ENCODE measurements around the gene SEMA3B.
"Not testable (repeated sequence)": the region's sequence is repeated elsewhere in the genome, so short reads cannot be mapped to it uniquely, and the experiment has no call there.

SEMA3B gene

GRCh38 chr3:50238549-50239026 lies 30.4 kb upstream of the SEMA3B start:
- FAIRE-seq, result no peak

GRCh38 chr3:50239649-50240048 lies 29.3 kb upstream of the SEMA3B start:
- no peak for FAIRE-seq

DNA sequence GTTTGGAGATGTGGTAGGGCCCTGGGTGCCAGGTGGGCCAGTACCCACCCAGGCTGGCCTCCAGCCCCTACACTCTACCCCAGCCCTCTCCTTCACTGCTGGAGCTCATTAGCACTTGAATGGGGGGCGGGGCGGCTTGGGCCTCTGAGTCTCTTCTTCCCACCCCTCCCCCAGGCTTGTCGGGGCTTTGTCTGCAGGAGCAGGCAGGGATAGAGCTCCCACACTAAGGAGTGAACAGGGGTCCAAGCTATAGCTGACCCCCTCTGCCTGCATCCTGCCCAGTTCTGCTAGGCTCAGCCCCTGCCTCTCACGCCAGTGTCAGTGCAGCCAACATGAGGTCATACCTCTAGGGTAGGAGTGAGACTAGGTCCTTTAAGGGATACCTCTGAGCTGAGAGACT lies 27.8 kb upstream of the SEMA3B start:
- no peak for FAIRE-seq

GRCh38 chr3:50241713-50242380 lies 27.1 kb upstream of the SEMA3B start:
- FAIRE-seq, result no peak

DNA sequence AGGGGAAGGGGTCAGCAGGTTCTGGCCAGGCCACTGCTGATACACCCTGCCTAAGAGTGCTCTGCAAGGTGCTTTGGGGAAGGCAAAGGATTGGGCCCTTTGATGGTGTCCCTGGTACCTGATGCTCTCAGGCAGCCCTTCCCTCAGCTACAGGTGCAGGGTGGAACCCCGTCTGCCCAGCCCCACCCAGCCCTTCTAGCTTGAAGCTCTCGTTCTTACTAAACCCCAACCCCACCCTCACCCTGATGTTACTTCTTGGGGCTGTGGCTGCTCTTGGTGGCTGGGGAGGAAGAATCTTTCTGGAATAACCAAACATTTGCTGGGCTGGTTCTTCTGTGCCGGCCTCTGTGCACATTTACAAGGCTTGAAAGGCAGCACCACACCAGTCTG lies 26.6 kb upstream of the SEMA3B start:
- no peak for FAIRE-seq

DNA sequence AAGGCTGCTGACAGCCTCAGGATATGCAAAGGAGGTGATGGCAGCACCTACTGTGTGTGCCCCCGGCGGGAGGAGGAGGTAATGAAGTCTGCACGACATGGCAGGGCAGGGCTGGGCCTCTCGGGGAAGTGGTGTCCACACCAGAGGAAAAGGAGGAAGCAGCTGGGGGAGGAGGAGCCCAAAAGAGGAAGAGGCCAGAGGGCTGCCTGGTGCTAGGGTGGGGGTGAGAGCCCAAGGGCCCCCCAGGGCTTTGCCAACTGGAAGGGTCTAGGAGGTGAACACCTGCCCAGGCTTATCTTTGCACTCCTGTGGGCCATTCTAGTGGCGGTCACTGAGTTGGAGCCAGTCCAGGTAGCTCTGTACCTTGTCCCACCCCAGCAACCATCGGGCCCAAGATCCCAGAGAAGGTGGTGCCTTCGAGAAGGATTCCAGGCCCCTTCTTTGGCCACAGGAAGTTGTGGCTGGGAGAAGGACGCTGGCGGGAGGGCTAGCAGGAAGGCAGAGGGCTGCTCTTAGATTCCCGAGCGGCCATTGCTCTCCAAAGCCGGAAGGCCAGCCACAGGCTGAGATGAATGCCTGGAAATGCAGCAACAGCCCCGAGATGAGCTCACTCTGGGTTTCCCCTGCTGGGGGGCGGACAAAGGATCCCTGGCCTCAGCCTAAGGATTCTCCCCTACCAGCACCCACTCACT lies 25.9 kb upstream of the SEMA3B start:
- FAIRE-seq, result no peak

GRCh38 chr3:50243543-50243895 lies 25.4 kb upstream of the SEMA3B start:
- FAIRE-seq, result no peak

- FAIRE-seq, result not testable (repeated sequence)
Measured at GRCh38 chr3:50244813-50245212, 24.1 kb upstream of the SEMA3B start.

- no peak for FAIRE-seq
Measured at GRCh38 chr3:50245251-50245745, 23.6 kb upstream of the SEMA3B start.

- FAIRE-seq, result no peak
Measured at GRCh38 chr3:50245831-50246516, 23.0 kb upstream of the SEMA3B start.

- no peak for FAIRE-seq
Measured at GRCh38 chr3:50246517-50246954, 22.4 kb upstream of the SEMA3B start.

DNA sequence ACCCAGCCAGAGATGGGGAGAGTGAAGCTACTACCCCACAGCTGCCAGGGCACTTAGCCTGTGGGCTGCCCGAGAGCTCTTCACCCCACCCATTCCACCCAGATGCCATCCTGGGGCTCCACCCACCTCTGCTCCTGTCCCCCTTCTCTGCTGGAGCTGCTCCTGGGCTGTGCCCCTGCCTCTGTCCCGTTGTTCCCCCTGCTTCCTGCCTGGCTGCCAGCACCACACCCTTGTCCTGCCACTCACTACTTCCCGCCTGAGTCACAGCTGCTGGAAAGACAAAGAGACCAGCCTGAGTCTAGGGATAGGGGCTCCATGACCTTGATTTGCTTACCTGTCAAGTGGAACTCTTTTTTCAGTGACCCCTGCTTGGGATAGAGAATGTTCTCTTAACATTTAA lies 20.6 kb upstream of the SEMA3B start:
- no peak for FAIRE-seq

DNA sequence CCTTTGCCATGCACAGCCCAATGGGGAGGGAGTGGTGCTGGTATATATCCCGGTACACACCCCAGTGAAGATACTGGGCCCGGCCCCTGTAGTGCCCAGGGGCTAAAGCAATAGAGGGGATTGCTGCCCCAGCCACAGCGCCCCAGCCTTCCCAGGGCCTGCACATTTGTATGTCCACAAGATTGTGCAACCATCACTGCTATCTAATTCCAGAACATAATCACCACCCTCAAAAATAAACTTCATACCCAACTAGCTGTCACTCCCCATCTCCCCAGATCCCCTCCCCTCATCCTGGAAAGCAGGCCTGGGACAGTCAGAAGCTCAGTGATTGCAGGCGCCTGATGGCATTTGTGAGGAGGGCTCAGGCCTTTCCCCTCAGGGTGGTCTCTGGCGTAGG lies 19.5 kb upstream of the SEMA3B start:
- no peak for FAIRE-seq

- FAIRE-seq, result no peak
Measured at GRCh38 chr3:50250514-50250913, 18.4 kb upstream of the SEMA3B start.

DNA sequence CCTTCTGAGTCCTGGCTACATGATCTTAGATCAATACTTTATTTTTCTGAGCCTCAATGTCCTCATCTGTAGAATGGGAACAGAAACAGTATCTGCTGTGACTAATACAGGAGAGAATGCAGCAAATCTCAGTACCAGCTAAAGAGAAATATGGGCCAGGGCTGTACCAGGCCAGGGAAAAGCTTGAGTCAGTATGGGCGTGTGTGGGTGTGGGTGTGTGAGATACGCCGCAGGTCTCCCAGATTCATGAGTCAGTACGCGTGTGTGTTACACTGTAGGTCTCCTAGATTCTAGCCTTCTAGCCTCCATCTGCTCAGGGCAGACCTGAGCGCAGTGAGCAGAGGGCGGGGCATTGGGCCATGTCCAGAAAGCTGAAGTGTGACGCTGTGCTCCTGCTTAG lies 17.7 kb upstream of the SEMA3B start:
- FAIRE-seq, result no peak

DNA sequence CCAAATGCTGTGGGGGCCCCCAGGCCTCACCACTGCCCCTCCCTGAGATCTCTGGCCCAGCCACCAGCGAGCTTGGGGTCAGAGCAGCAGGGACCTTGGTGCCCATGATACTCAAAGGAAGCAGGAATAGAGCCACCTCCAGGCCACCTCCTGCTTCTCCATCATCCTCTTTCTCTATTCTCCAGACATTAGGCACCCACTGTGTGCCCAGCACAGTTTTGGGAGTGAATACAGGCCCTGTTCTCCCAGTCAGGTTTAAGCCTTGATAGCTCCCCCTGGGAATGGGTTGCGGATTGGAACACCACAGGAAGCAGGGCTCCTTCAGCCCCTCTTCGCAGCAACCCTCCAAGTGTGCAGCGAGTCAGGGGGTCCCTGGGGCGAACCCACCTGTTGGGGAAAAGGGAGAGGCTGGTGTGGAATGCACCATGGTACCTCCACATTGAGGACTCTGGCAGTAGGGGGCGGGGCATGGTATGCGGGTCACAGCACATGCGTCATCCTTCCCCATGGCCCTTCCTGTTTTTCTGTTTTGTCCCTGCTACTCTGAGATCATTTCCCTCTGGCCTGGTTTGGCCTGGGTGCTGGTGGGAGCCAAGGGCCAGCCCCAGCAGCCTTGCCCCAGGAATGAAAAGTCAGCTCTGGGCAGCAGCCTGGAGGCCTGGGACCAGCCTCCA lies 14.2 kb upstream of the SEMA3B start:
- no peak for FAIRE-seq

DNA sequence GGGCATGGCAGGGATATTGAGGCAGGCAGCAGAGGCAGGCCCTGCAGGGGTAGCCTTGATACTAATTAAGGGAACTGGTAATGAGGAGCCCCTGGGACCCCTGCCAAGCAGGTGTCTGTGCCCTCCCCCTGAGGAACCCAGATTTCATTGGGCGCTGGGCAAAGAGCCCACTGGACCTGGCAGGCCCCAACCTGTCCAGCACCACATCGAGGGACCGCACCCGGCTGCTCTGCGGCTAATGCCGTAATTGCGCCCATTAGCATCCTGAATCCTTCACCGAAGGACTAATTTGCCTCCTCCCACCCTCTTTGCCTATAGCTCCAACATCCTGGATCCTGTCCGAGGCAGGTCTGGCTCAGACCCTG lies 13.7 kb upstream of the SEMA3B start:
- no peak for FAIRE-seq

- FAIRE-seq, result no peak
Measured at GRCh38 chr3:50256978-50257890, 11.7 kb upstream of the SEMA3B start.

DNA sequence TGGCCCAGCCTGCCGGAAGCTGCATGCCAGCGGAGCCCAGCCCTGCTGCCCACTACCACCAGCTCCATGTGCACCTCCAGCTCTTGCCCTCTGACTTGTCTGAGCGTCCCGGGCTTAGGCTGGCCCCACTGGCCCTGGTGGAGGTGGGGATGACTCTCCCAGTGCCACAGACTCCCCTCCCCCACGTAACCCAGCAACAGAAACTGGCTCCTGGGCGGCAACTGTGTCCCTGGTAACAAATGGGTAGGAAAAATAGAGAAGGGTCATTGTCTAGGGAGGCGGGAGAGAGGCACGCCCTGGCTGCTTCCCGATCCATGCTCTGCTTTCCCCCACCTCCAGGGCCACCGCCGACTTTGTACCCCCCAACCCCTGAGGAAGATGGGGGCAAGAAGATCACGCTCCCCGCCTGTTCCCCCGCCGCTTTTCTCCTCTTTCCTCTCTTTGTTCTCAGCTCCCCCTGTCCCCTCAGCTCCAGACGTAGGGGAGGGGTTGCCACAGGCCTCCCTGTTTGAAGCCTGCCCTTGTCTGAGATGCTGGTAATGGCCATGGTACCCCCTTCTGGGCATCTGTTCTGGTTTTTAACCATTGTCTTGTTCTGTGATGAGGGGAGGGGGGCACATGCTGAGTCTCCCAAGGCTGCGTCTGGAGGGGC lies 10.8 kb upstream of the SEMA3B start:
- FAIRE-seq, result no peak

DNA sequence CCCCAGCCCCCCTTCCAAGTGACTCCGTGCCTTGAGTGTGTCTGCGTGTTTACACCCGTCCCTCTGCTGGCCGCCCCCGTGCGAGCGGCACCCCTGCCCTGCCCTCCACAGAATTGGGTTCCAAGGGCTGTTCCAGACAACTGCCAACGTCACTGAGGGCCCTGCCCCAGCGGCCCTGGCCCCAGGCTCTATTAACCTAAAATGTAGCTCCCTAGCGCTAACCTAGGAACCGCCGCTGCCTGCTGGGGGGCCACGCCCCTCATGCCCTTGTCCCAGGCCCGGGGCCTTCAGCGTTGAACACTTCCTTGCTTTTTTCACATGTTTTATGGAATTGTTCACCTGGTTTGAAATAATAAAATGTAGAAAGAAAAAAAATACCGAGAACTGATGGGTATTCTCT lies 10.0 kb upstream of the SEMA3B start:
- FAIRE-seq, result no peak

DNA sequence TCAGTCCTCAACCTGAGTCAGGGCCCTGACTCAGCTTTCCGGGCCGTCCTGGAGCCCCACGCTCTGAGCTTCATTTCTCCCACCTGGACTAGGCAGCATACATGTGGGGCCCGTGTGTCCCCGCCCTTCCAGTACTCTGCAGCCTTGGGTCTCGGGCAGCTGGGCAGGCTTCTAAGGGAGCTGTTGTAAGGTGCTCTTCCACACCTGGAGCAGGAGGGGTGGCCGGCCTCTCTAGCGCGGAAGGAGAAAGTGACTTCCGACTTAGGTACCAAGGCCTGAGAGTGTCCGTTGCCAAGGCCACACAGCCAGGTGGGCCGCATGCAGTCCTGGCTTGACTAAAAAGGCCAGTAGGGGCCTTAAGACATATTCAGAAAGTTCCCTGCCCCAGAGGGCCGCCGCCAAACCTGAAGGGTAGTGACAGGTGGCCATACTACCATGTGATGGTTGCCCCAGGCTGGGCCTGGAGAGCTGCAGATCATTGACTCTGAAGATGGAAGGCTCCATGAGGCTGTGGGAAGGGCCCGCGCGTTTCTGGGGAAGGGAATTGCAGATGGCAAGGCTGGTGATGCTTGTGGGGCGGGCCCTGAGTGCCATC lies 9.4 kb upstream of the SEMA3B start:
- FAIRE-seq, result no peak

Data from colon (tissue), 2 donors.